MCF 10A (cell line): ENCODE data around the gene ZNF529. TPM values are rescaled to one million over a fixed set of nuclear protein-coding genes. Genes with fewer than 3 reads are reported as not detected.

Source experiments
- BruUV-seq: library from RNA; stranded (reverse); fragments of 400-500 nt; replicated peaks from 2 replicates; lab custom pipeline; 2021; lab: Mats Ljungman, UMichigan
- CTCF ChIA-PET: fragments of 300-600 bp; sonication (Branson Sonifier 250); formaldehyde crosslinking; extraction: SDS; loops from one replicate; lab custom pipeline; 2021; ENCODE audit warnings: antibody characterized with exemption, inconsistent platforms; lab: Yijun Ruan, JAX
- POLR2A ChIA-PET: fragments of 300-600, 350-650 bp; sonication (Branson Sonifier 250); formaldehyde crosslinking; extraction: SDS; loops from one replicate; lab custom pipeline; 2020; ENCODE audit warnings: antibody characterized with exemption, inconsistent platforms; lab: Yijun Ruan, JAX
- DNase-seq: peaks from one replicate; pipeline ENCODE4 v3.0.0-alpha.2; 2018; ENCODE audit not compliant: unreplicated experiment
- H3K27ac Mint-ChIP-seq: one replicate; pipeline ENCODE4 v1.8.0; 2022; ENCODE audit warnings: mild to moderate bottlenecking, low read depth, mixed read lengths; ENCODE audit not compliant: unreplicated experiment
- H3K27me3 Mint-ChIP-seq: one replicate; pipeline ENCODE4 v1.8.0; 2022; ENCODE audit warnings: mixed read lengths; ENCODE audit not compliant: insufficient read depth, unreplicated experiment
- H3K36me3 Mint-ChIP-seq: one replicate; pipeline ENCODE4 v1.8.0; 2022; ENCODE audit warnings: mild to moderate bottlenecking, moderate library complexity, mixed read lengths; ENCODE audit not compliant: insufficient read depth, unreplicated experiment
- H3K4me1 Mint-ChIP-seq: one replicate; pipeline ENCODE4 v1.8.0; 2022; ENCODE audit warnings: mixed read lengths; ENCODE audit not compliant: insufficient read depth, unreplicated experiment
- H3K4me3 Mint-ChIP-seq: one replicate; pipeline ENCODE4 v1.8.0; 2022; ENCODE audit warnings: mild to moderate bottlenecking, moderate library complexity, mixed read lengths; ENCODE audit not compliant: unreplicated experiment
- H3K9me3 Mint-ChIP-seq: one replicate; pipeline ENCODE4 v1.8.0; 2022; ENCODE audit warnings: mixed read lengths; ENCODE audit not compliant: unreplicated experiment
- CTCF ChIP-seq: fragments of 200-600 bp; IDR thresholded peaks from one replicate; pipeline ENCODE4 v1.8.0; 2022; ENCODE audit warnings: antibody characterized with exemption, mild to moderate bottlenecking; ENCODE audit not compliant: unreplicated experiment
- intact Hi-C: fragments of 100-400 bp; cut with micrococcal nuclease; formaldehyde crosslinking; loops from 2 replicates; pipeline ENCODE4 v1.14.1; 2022
- total RNA-seq: library from RNA; stranded (reverse); gene quantifications from 2 replicates; pipeline ENCODE4 v1.2.3, GENCODE V29; 2022

ZNF529 gene
- total RNA-seq, 1 experiment from 2014 or later: 11.4 TPM

GRCh38 chr19:36527873-36528193, 45.3 kb downstream of the ZNF529 start:
- no peak for TF ChIP-seq CTCF
- peaks cover 12% of the 10 kb centered on the region for H3K9me3 Mint-ChIP-seq
- no peak for DNase-seq
- POLR2A ChIA-PET: interaction anchor here (0.6 to 3.9 kb wide), 18 partner anchors 10 to 793 kb away, joined by 3 to 67 read pairs (median 6); partner anchors contain the start of genes POLR2I, TBCB, ZFP14 and ZNF146
- peaks cover 43% of the 10 kb centered on the region for H3K36me3 Mint-ChIP-seq
- intact Hi-C loops: loop anchor here (2.0 to 10.0 kb wide), 5 partner anchors 39 to 323 kb away; partner anchors contain the start of genes ZNF345, ZNF461, ZNF529 and ZNF566
- peak overlapping the region; percentile 96 for H3K4me3 Mint-ChIP-seq
- peaks cover 9% of the 10 kb centered on the region for H3K4me1 Mint-ChIP-seq
- CTCF ChIA-PET: no interaction called here
- no TSS peak for BruUV-seq
- H3K27ac Mint-ChIP-seq: peak overlapping the region; percentile 99
- H3K27me3 Mint-ChIP-seq: no peaks in the 10 kb centered on the region

GRCh38 chr19:36527341-36527740, 45.8 kb downstream of the ZNF529 start:
- Mint-ChIP-seq H3K9me3 (peaks cover 14% of the 10 kb centered on the region), H3K27me3 (no peaks in the 10 kb centered on the region), H3K36me3 (peaks cover 43% of the 10 kb centered on the region), H3K4me1 (peaks cover 9% of the 10 kb centered on the region), H3K4me3 (peak overlapping the region; percentile 96), H3K27ac (peak overlapping the region; percentile 99)
- peak; percentile 13 for DNase-seq
- BruUV-seq: TSS peak; percentile 54
- TF ChIP-seq CTCF: no peak
- ChIA-PET POLR2A (interaction anchor here (1.1 to 3.9 kb wide), 11 partner anchors 9 to 793 kb away, joined by 3 to 67 read pairs (median 9); partner anchors contain the start of genes ZFP14, ZNF383, ZNF461 and ZNF529), CTCF (no interaction called here)
- intact Hi-C loops: loop anchor here (10.0 kb wide), 2 partner anchors 137 to 307 kb away; partner anchors contain the start of genes ZNF461 and ZNF790

GRCh38 chr19:36526581-36526980, 46.5 kb downstream of the ZNF529 start:
- CTCF ChIA-PET: no interaction called here
- peaks cover 44% of the 10 kb centered on the region for H3K36me3 Mint-ChIP-seq
- intact Hi-C loops: loop anchor here (10.0 kb wide), 2 partner anchors 138 to 308 kb away; partner anchors contain the start of genes ZNF461 and ZNF790
- no TSS peak for BruUV-seq
- H3K27ac Mint-ChIP-seq: peak overlapping the region; percentile 99
- no peak for TF ChIP-seq CTCF
- H3K9me3 Mint-ChIP-seq: peaks cover 14% of the 10 kb centered on the region
- POLR2A ChIA-PET: interaction anchor here (0.7 to 3.9 kb wide), 7 partner anchors 8 to 158 kb away, joined by 3 to 67 read pairs (median 7); partner anchors contain the start of genes ZFP14, ZNF529 and ZNF566
- DNase-seq: peak; percentile 6
- H3K4me3 Mint-ChIP-seq: peak overlapping the region; percentile 96
- peaks cover 9% of the 10 kb centered on the region for H3K4me1 Mint-ChIP-seq
- H3K27me3 Mint-ChIP-seq: no peaks in the 10 kb centered on the region

GRCh38 chr19:36524617-36525016, 48.5 kb downstream of the ZNF529 start:
- no peak overlapping the region for H3K4me3 Mint-ChIP-seq
- BruUV-seq: no TSS peak
- ChIA-PET CTCF (no interaction called here), POLR2A (no interaction called here)
- no peak for TF ChIP-seq CTCF
- intact Hi-C loops: loop anchor here (10.0 kb wide), 2 partner anchors 140 to 310 kb away; partner anchors contain the start of genes ZNF461 and ZNF790
- H3K9me3 Mint-ChIP-seq: peaks cover 14% of the 10 kb centered on the region
- H3K36me3 Mint-ChIP-seq: peaks cover 64% of the 10 kb centered on the region
- H3K4me1 Mint-ChIP-seq: peaks cover 9% of the 10 kb centered on the region
- DNase-seq: no peak
- no peak overlapping the region for H3K27ac Mint-ChIP-seq
- H3K27me3 Mint-ChIP-seq: no peaks in the 10 kb centered on the region
